Erythroblast (primary cell): ENCODE measurements around the gene HSBP1.

Experiments used
- GATA1 ChIP-seq: IDR thresholded peaks from 2 replicates; pipeline ENCODE4 v1.6.1; 2011; ENCODE audit warnings: low read depth, mild to moderate bottlenecking, control low read depth, low read length, moderate library complexity
- POLR2A ChIP-seq: IDR thresholded peaks from 2 replicates; pipeline ENCODE4 v1.6.1; 2011; ENCODE audit warnings: mild to moderate bottlenecking, low read length

DNA sequence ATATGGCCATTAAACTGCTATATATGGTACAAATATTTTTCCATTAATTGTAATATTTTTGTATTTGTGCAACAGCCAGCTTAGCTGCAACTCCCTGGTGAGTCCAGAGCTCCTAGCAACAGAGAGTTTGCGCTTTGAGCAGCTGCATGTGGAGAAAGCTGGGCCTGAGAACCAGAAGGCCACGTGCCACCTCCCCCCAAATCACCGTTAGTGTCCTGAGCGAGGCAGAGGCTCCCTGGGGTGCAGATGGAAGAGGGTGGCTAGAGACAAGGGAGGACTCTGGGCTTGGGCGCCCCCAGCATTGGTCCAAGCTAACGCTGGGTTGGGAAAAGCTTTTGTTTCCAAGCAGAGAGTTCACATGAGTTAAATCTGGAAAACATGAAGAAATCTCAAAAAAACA is 41.6 kb downstream of the HSBP1 start:
- TF ChIP-seq POLR2A: no peak
- no peak for TF ChIP-seq GATA1
